ENCODE measurements around the gene ABCA2.

DNA sequence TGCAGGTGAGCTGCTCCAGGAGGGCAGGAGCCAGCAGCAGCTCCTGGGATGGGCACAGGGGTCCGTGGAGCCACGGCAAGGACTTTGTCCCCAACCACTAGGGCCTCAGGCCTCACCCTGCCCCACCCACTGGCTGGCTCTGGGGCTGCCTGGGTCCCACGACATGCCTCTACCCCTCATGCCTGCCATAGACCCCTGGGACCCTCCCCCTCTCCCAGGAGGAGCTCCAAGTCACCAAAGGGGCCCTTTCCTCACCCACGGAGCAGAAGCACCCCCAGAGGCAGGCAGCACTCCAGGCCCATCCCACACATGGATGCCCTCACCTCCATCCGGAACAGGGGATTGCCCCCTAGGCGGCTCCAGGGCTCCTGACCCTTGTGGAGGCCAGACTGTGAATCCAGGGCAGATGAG, 6.5 kb downstream of the ABCA2 start:
- TF ChIP-seq POLR2AphosphoS5 (IDR thresholded peaks at IDR 0.05) = no peak
- TF ChIP-seq, protein P1, sequence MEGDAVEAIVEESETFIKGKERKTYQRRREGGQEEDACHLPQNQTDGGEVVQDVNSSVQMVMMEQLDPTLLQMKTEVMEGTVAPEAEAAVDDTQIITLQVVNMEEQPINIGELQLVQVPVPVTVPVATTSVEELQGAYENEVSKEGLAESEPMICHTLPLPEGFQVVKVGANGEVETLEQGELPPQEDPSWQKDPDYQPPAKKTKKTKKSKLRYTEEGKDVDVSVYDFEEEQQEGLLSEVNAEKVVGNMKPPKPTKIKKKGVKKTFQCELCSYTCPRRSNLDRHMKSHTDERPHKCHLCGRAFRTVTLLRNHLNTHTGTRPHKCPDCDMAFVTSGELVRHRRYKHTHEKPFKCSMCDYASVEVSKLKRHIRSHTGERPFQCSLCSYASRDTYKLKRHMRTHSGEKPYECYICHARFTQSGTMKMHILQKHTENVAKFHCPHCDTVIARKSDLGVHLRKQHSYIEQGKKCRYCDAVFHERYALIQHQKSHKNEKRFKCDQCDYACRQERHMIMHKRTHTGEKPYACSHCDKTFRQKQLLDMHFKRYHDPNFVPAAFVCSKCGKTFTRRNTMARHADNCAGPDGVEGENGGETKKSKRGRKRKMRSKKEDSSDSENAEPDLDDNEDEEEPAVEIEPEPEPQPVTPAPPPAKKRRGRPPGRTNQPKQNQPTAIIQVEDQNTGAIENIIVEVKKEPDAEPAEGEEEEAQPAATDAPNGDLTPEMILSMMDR (IDR thresholded peaks at IDR 0.05) = no peak
- TF ChIP-seq POLR2A (IDR thresholded peaks at IDR 0.05) = no peak

All from transverse colon (tissue), 4 donors.